Spleen (tissue), 7 donors: ENCODE data around the gene PCNX1.

ENCODE experiments used
- CTCF ChIP-seq, 11 experiments: fragments of 200-600 bp in 7 of 11; fragments of 450-650 bp in 4 of 11; sonication (generic) in 4 of 11; IDR thresholded peaks in 8 of 11; conservative IDR thresholded peaks in 3 of 11; 1 replicate in 7 of 11; 2 replicates in 4 of 11; pipeline versions ENCODE4 v1.4.0 to v1.8.0; 2016 to 2021; ENCODE audit warnings: antibody characterized with exemption in 11 of 11, inconsistent platforms in 4 of 11, mild to moderate bottlenecking in 1 of 11
- POLR2A ChIP-seq, 3 donors: fragments of 450-650 bp; IDR thresholded peaks; one replicate each; pipeline ENCODE4 v1.5.1; 2017; ENCODE audit warnings: antibody characterized with exemption in 3 of 3, mild to moderate bottlenecking in 1 of 3
- donor health status: DM: no; HTN: no; CAD: no; lungs with moderate emphysema.
- donor health status: DM: no; HTN: no; CAD: no.
- donor health status: DM: no; HTN: no; CAD: no.

- no peak for TF ChIP-seq CTCF (IDR thresholded peaks at IDR 0.05 in 8 of 11, conservative IDR thresholded peaks at IDR 0.05 in 3 of 11)
- TF ChIP-seq POLR2A (IDR thresholded peaks at IDR 0.05): no peak
Observed at GRCh38 chr14:71155743-71156142, 248.5 kb downstream of the PCNX1 start.
